Panc1 (cell line): Measurements from ENCODE around the gene RFPL4A.

ENCODE experiments used
- CTCF ChIP-seq: fragments of 450-650 bp; IDR thresholded peaks from 2 replicates; pipeline ENCODE4 v1.5.1; 2017; ENCODE audit warnings: mild to moderate bottlenecking
- POLR2AphosphoS5 ChIP-seq: IDR thresholded peaks from 2 replicates; pipeline ENCODE4 v1.6.1; 2012; ENCODE audit warnings: mild to moderate bottlenecking, low read depth, low read length, moderate library complexity
- REST ChIP-seq, 2 experiments: IDR thresholded peaks; 2 replicates each; pipeline ENCODE4 v1.6.1; 2011 to 2012; ENCODE audit warnings: low read depth in 2 of 2, control low read depth in 1 of 2, low read length in 1 of 2, mild to moderate bottlenecking in 1 of 2, moderate library complexity in 1 of 2; ENCODE audit not compliant: insufficient read depth in 1 of 2
- SIN3A ChIP-seq: IDR thresholded peaks from 2 replicates; pipeline ENCODE4 v1.6.1; 2012; ENCODE audit warnings: low read depth, mild to moderate bottlenecking, low read length, moderate library complexity, borderline replicate concordance; ENCODE audit not compliant: insufficient read depth

GRCh38 chr19:55795021-55795420 is 36.1 kb downstream of the RFPL4A start:
- TF ChIP-seq CTCF, result no peak
- no peak for TF ChIP-seq SIN3A
- TF ChIP-seq POLR2AphosphoS5, result no peak
- TF ChIP-seq REST (IDR thresholded peaks at IDR 0.05; ENCODE audit: insufficient read depth in 1 of 2, low read depth in 2 of 2, low read length in 1 of 2), result no peak
